ENCODE measurements around the gene SNRK.

The SNRK gene

DNA sequence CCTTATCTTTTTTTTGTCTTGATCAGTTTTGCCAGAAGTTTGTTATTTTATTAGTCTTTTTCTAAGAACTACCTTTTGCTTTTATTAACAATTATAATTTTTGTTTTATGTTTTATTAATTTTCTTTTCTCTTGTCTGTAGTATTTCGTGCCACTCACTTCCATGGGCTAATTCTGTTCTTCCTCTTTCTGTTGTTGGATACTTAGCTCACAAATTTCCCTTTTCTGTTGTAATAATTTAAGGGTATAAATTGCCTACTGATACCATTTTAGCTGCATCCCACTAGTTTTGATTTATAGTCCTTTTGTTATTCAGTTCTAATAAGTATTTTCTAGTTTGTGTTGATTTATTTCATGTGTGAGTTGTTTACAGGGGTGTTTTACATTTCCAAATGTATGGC is 48.6 kb downstream of the SNRK start:
- peaks cover 21% of the 10 kb centered on the region for H3K9me3 ChIP-seq (ENCODE audit: control insufficient read depth, low read depth, low read length)
- no peak overlapping the region for H3K4me3 ChIP-seq (ENCODE audit: low read length)
- peaks cover 10% of the 10 kb centered on the region for H3K36me3 ChIP-seq (ENCODE audit: control insufficient read depth, low read depth, low read length)
- H3K4me1 ChIP-seq (ENCODE audit: control insufficient read depth, low read depth, low read length), result peaks cover 8% of the 10 kb centered on the region
- no peak overlapping the region for H3K9ac ChIP-seq (ENCODE audit: low read length)
- no peaks in the 10 kb centered on the region for H3K27me3 ChIP-seq (ENCODE audit: control insufficient read depth, insufficient read depth, low read length)
- H3K27ac ChIP-seq (ENCODE audit: low read length), result no peak overlapping the region

DNA sequence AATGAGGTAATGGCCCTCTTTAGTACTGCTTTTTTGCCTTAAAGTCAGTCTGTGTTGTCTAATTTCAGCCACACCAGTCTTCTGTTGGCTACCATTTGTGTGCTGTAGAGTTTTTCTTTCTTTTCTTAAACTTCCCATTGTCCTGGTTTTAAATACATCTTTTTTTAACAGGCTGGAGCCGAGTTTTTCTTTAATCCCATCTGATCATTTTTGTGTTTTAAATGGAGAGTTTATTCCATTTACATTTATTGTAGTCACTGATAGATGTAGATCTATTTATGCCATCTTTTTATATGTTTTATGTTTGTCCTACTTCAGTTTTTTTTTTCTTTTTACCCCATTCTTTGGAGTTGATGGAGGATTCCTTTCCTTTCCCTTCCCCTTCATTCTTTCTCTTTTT is 49.5 kb downstream of the SNRK start:
- H3K27ac ChIP-seq (ENCODE audit: low read length), result no peak overlapping the region
- peaks cover 16% of the 10 kb centered on the region for H3K36me3 ChIP-seq (ENCODE audit: control insufficient read depth, low read depth, low read length)
- H3K4me1 ChIP-seq (ENCODE audit: control insufficient read depth, low read depth, low read length), result peaks cover 1% of the 10 kb centered on the region
- H3K9me3 ChIP-seq (ENCODE audit: control insufficient read depth, low read depth, low read length), result peaks cover 21% of the 10 kb centered on the region
- no peak overlapping the region for H3K4me3 ChIP-seq (ENCODE audit: low read length)
- no peaks in the 10 kb centered on the region for H3K27me3 ChIP-seq (ENCODE audit: control insufficient read depth, insufficient read depth, low read length)
- H3K9ac ChIP-seq (ENCODE audit: low read length), result no peak overlapping the region

DNA sequence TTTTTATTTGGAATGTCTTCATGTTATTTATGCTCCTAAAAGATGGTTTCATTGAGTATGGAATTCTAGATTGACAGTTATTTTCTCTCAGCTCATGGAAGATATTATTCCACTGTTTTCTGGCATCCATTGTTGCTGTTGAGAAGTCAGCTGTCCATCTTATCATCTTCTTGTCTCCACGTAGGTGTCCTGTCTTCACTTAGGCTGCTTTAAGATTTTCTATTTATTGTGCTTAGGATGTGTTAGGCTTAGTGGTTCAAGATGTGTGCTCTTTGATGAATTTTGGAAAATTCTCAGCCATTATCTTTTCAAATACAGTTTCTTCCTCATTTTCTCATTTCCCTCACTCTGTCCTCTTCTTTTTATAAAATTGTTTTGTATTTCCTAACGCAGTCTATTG is 52.0 kb downstream of the SNRK start:
- H3K9ac ChIP-seq (ENCODE audit: low read length), result no peak overlapping the region
- no peaks in the 10 kb centered on the region for H3K27me3 ChIP-seq (ENCODE audit: control insufficient read depth, insufficient read depth, low read length)
- peaks cover 4% of the 10 kb centered on the region for H3K4me1 ChIP-seq (ENCODE audit: control insufficient read depth, low read depth, low read length)
- no peak overlapping the region for H3K27ac ChIP-seq (ENCODE audit: low read length)
- peaks cover 17% of the 10 kb centered on the region for H3K36me3 ChIP-seq (ENCODE audit: control insufficient read depth, low read depth, low read length)
- peaks cover 21% of the 10 kb centered on the region for H3K9me3 ChIP-seq (ENCODE audit: control insufficient read depth, low read depth, low read length)
- H3K4me3 ChIP-seq (ENCODE audit: low read length), result no peak overlapping the region

DNA sequence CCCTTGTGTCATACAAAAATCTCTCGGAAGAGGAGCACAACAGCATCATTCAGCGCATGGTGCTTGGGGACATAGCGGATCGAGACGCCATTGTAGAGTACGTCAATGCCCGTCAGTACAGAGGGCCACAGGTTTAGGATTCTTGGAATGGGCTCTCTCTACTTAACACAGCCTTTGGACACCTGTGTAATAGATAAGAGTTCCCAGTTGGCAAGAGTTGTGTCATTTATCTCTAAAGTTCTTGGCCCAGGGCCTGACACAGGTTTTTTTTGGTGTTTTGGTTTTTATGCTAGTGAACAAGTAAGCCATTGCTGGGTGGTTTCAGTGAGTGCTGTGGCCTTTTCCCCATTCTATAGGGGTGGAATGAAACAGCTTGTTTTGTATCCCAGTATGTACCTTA is 54.1 kb downstream of the SNRK start:
- H3K4me3 ChIP-seq (ENCODE audit: low read length), result no peak overlapping the region
- H3K4me1 ChIP-seq (ENCODE audit: control insufficient read depth, low read depth, low read length), result peaks cover 14% of the 10 kb centered on the region
- peaks cover 17% of the 10 kb centered on the region for H3K9me3 ChIP-seq (ENCODE audit: control insufficient read depth, low read depth, low read length)
- no peaks in the 10 kb centered on the region for H3K27me3 ChIP-seq (ENCODE audit: control insufficient read depth, insufficient read depth, low read length)
- peaks cover 17% of the 10 kb centered on the region for H3K36me3 ChIP-seq (ENCODE audit: control insufficient read depth, low read depth, low read length)
- H3K9ac ChIP-seq (ENCODE audit: low read length), result no peak overlapping the region
- no peak overlapping the region for H3K27ac ChIP-seq (ENCODE audit: low read length)

DNA sequence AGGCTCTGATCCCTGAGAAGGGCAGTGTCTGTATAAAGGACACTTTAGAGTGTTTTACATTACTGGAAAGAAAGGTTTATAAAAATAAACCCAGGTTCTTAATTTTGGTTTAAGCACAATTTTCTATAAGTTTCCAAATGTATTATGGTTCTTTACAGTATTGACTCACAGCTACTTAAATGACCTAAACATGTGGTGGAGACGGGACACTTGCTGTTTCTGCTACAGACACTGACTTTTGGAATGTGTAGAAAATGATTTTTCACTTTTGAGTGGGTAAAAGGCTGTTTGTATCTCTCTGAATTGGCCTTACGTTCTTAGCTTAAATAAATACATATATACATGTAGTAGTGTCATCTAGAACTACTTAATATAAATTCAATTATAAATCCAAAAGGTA is 55.4 kb downstream of the SNRK start:
- Histone ChIP-seq H3K27me3 (ENCODE audit: control insufficient read depth, insufficient read depth, low read length) (no peaks in the 10 kb centered on the region), H3K9me3 (ENCODE audit: control insufficient read depth, low read depth, low read length) (peaks cover 13% of the 10 kb centered on the region), H3K9ac (ENCODE audit: low read length) (no peak overlapping the region), H3K4me1 (ENCODE audit: control insufficient read depth, low read depth, low read length) (peaks cover 14% of the 10 kb centered on the region), H3K36me3 (ENCODE audit: control insufficient read depth, low read depth, low read length) (peaks cover 18% of the 10 kb centered on the region), H3K4me3 (ENCODE audit: low read length) (no peak overlapping the region), H3K27ac (ENCODE audit: low read length) (no peak overlapping the region)

DNA sequence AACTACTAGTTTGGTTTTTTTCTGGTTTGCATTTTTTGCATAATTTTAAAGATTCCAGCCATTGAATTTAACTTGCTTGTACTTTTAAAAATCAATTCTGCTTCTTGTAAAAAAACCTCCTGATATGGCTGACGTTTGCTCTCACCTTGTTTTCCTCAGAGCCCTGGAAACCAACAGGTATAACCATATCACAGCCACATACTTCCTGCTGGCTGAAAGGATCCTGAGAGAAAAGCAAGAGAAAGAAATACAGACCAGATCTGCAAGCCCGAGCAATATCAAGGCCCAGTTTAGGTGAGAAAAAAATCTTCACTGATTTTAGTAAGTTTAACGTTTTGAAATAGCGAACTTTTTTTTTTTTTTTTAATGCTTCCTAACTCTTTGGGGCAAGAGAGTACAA is 56.8 kb downstream of the SNRK start:
- H3K36me3 ChIP-seq (ENCODE audit: control insufficient read depth, low read depth, low read length), result peaks cover 26% of the 10 kb centered on the region
- no peak overlapping the region for H3K27ac ChIP-seq (ENCODE audit: low read length)
- no peak overlapping the region for H3K9ac ChIP-seq (ENCODE audit: low read length)
- H3K27me3 ChIP-seq (ENCODE audit: control insufficient read depth, insufficient read depth, low read length), result no peaks in the 10 kb centered on the region
- H3K9me3 ChIP-seq (ENCODE audit: control insufficient read depth, low read depth, low read length), result peaks cover 4% of the 10 kb centered on the region
- H3K4me3 ChIP-seq (ENCODE audit: low read length), result no peak overlapping the region
- H3K4me1 ChIP-seq (ENCODE audit: control insufficient read depth, low read depth, low read length), result peaks cover 14% of the 10 kb centered on the region

DNA sequence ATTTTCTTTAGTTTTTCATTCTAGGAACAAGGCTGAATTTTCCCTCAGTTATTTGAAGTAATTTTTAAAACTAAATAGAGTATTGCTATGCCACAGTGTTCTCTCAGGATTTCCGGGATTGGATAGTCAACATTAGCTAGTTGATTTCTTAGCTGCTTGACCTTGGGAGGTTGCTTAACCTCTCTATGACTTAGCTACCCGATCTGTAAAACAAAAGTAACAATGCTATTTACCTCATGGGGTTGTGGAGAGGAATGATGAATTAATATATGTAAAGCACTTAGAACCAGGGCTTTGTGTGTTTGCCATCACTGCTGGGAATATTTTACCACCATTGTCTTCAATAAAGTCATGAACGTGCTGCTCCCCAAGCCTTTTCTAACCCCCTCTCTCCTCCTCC is 57.5 kb downstream of the SNRK start:
- H3K9ac ChIP-seq (ENCODE audit: low read length), result no peak overlapping the region
- H3K36me3 ChIP-seq (ENCODE audit: control insufficient read depth, low read depth, low read length), result peaks cover 28% of the 10 kb centered on the region
- peaks cover 14% of the 10 kb centered on the region for H3K4me1 ChIP-seq (ENCODE audit: control insufficient read depth, low read depth, low read length)
- no peak overlapping the region for H3K4me3 ChIP-seq (ENCODE audit: low read length)
- no peaks in the 10 kb centered on the region for H3K27me3 ChIP-seq (ENCODE audit: control insufficient read depth, insufficient read depth, low read length)
- H3K9me3 ChIP-seq (ENCODE audit: control insufficient read depth, low read depth, low read length), result no peaks in the 10 kb centered on the region
- no peak overlapping the region for H3K27ac ChIP-seq (ENCODE audit: low read length)

DNA sequence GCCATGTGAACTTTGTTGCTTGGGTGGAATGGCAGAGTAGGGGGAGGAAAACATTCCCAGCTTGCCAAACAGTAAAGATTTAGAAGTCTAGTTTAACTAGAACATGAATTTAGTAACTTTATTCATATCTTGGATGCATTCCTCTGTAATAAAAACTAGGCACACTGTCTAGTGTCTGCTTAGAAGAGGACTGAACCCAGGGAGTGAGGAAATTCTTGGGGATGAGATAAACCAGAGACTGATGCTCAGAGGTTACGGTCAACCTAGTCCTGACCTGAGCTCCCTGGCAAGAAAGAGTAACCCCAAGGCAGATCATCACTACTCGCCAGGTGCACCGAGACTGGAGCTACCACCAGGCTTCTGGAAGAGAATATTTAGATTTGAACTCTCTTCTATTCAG is 58.2 kb downstream of the SNRK start:
- Histone ChIP-seq H3K27me3 (ENCODE audit: control insufficient read depth, insufficient read depth, low read length) (no peaks in the 10 kb centered on the region), H3K4me3 (ENCODE audit: low read length) (no peak overlapping the region), H3K36me3 (ENCODE audit: control insufficient read depth, low read depth, low read length) (peaks cover 26% of the 10 kb centered on the region), H3K9me3 (ENCODE audit: control insufficient read depth, low read depth, low read length) (no peaks in the 10 kb centered on the region), H3K4me1 (ENCODE audit: control insufficient read depth, low read depth, low read length) (peaks cover 14% of the 10 kb centered on the region), H3K9ac (ENCODE audit: low read length) (no peak overlapping the region), H3K27ac (ENCODE audit: low read length) (no peak overlapping the region)

DNA sequence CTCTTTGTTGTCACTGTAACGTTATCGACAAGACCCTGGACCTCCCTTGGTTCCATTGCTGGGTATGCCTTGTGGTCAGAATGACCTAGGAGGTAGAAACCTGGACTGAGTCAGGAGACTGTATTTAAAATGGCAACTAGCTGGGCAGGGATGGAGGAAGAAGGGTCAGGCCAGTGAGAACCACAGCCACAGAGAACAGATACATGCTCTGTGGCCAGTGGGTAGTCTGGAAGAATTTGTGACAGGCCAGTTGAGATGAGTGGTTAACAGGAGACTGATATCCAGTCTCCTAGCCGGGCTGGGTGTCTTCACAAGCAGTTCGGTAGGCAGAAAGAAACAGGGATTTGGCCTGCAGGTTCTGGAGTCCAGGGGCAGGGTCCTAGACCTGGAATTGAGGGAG is 58.9 kb downstream of the SNRK start:
- Histone ChIP-seq H3K27me3 (ENCODE audit: control insufficient read depth, insufficient read depth, low read length) (no peaks in the 10 kb centered on the region), H3K36me3 (ENCODE audit: control insufficient read depth, low read depth, low read length) (peaks cover 25% of the 10 kb centered on the region), H3K9ac (ENCODE audit: low read length) (no peak overlapping the region), H3K27ac (ENCODE audit: low read length) (no peak overlapping the region), H3K4me1 (ENCODE audit: control insufficient read depth, low read depth, low read length) (peaks cover 14% of the 10 kb centered on the region), H3K9me3 (ENCODE audit: control insufficient read depth, low read depth, low read length) (no peaks in the 10 kb centered on the region), H3K4me3 (ENCODE audit: low read length) (no peak overlapping the region)

DNA sequence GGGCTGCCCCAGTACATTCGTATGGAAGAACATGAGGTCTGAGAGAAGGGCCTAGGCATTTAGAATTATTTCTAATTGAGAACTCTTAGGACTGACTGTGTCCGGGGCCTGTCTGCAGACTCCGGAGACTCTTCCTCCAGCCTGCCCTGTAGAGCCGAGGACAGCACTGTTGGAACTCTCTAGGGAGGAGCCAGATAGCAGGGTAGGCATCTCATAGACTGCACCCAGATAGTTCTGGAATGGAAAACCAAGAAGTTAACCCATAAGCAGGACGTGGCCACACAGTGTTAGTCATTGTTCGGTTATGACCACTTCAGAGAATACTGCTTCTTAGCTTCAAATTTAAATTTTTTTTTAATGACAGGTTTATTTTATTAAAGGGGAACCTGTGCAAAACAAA is 59.5 kb downstream of the SNRK start:
- Histone ChIP-seq H3K36me3 (ENCODE audit: control insufficient read depth, low read depth, low read length) (peaks cover 19% of the 10 kb centered on the region), H3K27ac (ENCODE audit: low read length) (no peak overlapping the region)

DNA sequence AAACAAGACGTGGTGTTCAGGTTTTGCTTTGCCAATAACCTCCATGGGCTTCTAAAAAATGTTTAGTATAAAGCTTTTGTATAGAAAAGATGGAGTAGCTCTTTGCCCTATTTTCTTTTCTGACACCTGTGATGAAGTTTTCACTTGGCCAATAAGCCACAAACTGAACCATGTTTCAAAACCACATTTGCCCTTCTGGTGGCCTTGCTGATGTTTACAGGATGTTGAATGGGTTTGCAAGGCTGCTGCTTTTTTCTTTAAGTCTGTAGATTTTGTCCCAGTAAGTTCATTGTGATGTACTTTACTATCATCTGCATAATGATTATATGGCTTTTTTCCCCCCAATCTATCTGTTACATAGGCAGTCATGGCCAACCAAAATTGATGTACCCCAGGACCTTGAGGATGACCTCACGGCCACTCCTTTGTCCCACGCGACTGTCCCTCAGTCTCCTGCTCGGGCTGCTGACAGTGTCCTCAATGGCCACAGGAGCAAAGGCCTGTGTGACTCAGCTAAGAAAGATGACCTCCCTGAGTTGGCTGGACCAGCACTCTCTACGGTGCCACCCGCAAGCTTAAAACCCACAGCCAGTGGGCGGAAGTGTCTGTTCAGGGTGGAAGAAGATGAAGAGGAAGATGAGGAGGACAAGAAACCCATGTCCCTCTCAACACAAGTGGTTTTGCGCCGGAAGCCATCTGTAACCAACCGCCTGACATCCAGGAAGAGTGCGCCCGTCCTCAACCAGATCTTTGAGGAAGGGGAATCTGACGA is 60.8 kb downstream of the SNRK start:
- Histone ChIP-seq H3K36me3 (ENCODE audit: control insufficient read depth, low read depth, low read length) (peaks cover 18% of the 10 kb centered on the region), H3K9me3 (ENCODE audit: control insufficient read depth, low read depth, low read length) (no peaks in the 10 kb centered on the region), H3K9ac (ENCODE audit: low read length) (no peak overlapping the region), H3K4me1 (ENCODE audit: control insufficient read depth, low read depth, low read length) (peaks cover 14% of the 10 kb centered on the region), H3K27ac (ENCODE audit: low read length) (no peak overlapping the region), H3K27me3 (ENCODE audit: control insufficient read depth, insufficient read depth, low read length) (no peaks in the 10 kb centered on the region), H3K4me3 (ENCODE audit: low read length) (no peak overlapping the region)

More for the DNA sequence above, 59.5 kb downstream of the SNRK start:
- Histone ChIP-seq H3K27me3 (ENCODE audit: control insufficient read depth, insufficient read depth, low read length) (no peaks in the 10 kb centered on the region), H3K9me3 (ENCODE audit: control insufficient read depth, low read depth, low read length) (no peaks in the 10 kb centered on the region), H3K4me3 (ENCODE audit: low read length) (no peak overlapping the region), H3K4me1 (ENCODE audit: control insufficient read depth, low read depth, low read length) (peaks cover 14% of the 10 kb centered on the region), H3K9ac (ENCODE audit: low read length) (no peak overlapping the region)

DNA sequence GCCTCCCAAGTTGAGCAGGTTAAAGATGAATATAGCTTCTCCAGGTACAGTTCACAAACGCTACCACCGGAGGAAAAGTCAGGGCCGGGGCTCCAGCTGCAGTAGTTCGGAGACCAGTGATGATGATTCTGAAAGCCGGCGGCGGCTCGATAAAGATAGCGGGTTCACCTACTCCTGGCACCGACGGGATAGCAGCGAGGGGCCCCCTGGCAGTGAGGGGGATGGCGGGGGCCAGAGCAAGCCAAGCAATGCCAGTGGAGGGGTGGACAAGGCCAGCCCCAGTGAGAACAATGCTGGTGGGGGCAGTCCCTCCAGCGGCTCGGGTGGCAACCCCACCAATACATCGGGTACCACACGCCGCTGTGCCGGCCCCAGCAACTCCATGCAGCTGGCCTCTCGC is 61.4 kb downstream of the SNRK start:
- peaks cover 14% of the 10 kb centered on the region for H3K4me1 ChIP-seq (ENCODE audit: control insufficient read depth, low read depth, low read length)
- H3K4me3 ChIP-seq (ENCODE audit: low read length), result no peak overlapping the region
- no peaks in the 10 kb centered on the region for H3K9me3 ChIP-seq (ENCODE audit: control insufficient read depth, low read depth, low read length)
- no peak overlapping the region for H3K27ac ChIP-seq (ENCODE audit: low read length)
- peaks cover 18% of the 10 kb centered on the region for H3K36me3 ChIP-seq (ENCODE audit: control insufficient read depth, low read depth, low read length)
- H3K9ac ChIP-seq (ENCODE audit: low read length), result no peak overlapping the region
- H3K27me3 ChIP-seq (ENCODE audit: control insufficient read depth, insufficient read depth, low read length), result peaks cover 5% of the 10 kb centered on the region

Data from iPS-18a (cell line).